ENCODE results near the gene CKS1B. TPM values are rescaled to one million over a fixed set of nuclear protein-coding genes. Genes with fewer than 3 reads are reported as not detected.

The CKS1B gene
- total RNA-seq, 3 donors from 2014 or later, result 26.8 to 52.4 (median 29.3) TPM

DNA sequence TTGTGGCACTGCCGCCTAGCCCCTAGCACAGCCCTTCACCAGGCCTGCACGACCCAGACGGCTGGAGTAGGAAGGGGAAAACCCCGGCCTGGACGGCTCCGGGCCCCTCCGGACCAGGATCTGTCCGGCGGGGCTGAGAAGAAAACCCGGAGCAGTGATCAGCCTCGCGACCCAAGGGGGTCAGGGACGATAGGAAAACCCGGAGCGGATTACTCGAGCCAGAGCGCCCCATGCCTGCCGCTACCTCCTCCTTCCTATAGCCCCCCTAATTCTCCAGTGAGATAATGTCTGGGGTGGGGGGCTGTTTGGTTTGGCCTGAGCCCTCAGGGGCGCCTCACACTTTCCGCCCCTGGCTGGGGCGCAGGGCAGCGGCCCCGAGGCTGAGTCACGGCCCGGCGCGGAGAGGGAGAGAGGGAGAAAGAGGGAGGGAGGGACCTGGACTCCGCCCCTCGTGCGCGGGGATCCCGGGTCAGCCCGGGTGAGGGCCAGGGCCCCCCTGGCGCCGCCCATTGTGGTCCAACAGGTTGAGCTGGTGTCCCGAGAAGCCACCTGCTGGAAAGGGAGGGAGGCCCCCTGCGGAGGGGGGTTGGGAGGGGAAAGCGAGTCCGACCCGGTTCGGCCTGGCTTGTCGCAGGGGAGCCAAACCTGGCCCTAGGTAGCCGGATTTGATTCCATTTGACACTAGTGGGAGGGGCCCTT is 26.4 kb downstream of the CKS1B start:
- Histone ChIP-seq H3K9me3 (no peaks in the 10 kb centered on the region), H3K4me1 (ENCODE audit: low read depth) (peaks cover 36% of the 10 kb centered on the region), H3K4me3 (peak overlapping the region; percentile 51), H3K36me3 (ENCODE audit: low read depth) (no peaks in the 10 kb centered on the region)
- ATAC-seq, result peak; percentile 67
- intact Hi-C loops (cut with DNase I, micrococcal nuclease), result no loop called here
- peak; percentile 96 to 98 (median 97) for DNase-seq
- TF ChIP-seq, protein P1, sequence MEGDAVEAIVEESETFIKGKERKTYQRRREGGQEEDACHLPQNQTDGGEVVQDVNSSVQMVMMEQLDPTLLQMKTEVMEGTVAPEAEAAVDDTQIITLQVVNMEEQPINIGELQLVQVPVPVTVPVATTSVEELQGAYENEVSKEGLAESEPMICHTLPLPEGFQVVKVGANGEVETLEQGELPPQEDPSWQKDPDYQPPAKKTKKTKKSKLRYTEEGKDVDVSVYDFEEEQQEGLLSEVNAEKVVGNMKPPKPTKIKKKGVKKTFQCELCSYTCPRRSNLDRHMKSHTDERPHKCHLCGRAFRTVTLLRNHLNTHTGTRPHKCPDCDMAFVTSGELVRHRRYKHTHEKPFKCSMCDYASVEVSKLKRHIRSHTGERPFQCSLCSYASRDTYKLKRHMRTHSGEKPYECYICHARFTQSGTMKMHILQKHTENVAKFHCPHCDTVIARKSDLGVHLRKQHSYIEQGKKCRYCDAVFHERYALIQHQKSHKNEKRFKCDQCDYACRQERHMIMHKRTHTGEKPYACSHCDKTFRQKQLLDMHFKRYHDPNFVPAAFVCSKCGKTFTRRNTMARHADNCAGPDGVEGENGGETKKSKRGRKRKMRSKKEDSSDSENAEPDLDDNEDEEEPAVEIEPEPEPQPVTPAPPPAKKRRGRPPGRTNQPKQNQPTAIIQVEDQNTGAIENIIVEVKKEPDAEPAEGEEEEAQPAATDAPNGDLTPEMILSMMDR (IDR thresholded peaks at IDR 0.05), result no peak

DNA sequence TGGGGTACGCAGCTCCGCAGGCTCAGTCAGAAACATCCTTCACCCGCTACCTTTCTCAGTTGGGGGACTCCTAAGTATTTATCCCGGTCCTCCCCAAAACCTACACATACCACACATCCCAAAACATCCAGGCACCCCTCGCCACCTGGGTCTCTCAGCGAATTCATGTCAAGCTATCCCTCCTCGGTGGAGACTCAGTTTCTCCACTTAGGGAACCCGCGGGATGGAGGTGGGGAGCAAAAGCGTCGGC is 26.9 kb downstream of the CKS1B start:
- peak overlapping the region; percentile 51 for H3K4me3 ChIP-seq
- ATAC-seq (no peak), DNase-seq (no peak)
- H3K9me3 ChIP-seq, result no peaks in the 10 kb centered on the region
- intact Hi-C loops (cut with DNase I, micrococcal nuclease), result no loop called here
- H3K4me1 ChIP-seq (ENCODE audit: low read depth), result peaks cover 41% of the 10 kb centered on the region
- TF ChIP-seq, protein P1 (IDR thresholded peaks at IDR 0.05), result no peak
- H3K36me3 ChIP-seq (ENCODE audit: low read depth), result no peaks in the 10 kb centered on the region

DNA sequence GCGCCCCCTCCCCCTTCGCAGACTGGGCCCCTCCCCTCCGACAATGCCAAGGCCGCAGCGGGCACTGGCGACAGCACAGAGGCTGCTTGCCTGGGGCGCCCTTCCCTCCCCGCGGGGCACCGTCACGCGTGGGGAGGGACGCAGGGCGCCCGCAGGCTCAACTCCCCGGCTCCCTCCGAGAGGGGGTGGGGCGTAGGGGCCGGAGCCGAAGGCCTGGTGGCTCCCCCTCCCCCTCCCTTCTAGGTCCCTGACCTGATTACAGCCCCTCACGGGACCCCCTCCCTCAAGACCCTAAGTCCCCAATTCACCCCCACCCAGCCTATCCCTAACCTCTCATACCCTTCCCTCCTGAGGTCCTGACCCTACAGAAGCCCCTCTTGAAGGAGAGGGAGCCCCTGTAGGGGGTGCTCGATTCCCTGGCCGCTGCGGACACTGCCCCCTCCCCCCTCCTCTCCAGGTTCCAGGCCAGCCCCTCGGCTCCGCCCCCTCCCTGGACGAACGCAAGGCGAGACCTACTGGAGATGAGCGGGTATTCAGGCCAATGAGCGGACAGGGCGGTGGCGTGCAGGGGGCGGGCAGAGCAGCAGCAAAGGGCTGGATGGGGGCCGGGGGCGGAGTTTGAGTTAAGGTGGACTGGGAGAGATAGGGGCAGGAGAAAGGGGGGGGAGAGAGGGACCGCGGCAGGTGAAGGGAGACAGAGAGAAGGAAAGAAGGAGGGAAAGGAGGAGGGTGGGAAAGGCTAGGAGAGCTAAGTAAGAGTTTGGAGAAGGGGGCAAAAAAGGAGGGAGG is 27.4 kb downstream of the CKS1B start:
- Histone ChIP-seq H3K4me3 (peak overlapping the region; percentile 51), H3K9me3 (no peaks in the 10 kb centered on the region), H3K36me3 (ENCODE audit: low read depth) (no peaks in the 10 kb centered on the region), H3K4me1 (ENCODE audit: low read depth) (peaks cover 46% of the 10 kb centered on the region)
- ATAC-seq (peak; percentile 75), DNase-seq (peak; percentile 100)
- intact Hi-C loops (cut with DNase I, micrococcal nuclease), result no loop called here
- TF ChIP-seq, protein P1 (IDR thresholded peaks at IDR 0.05), result peak; percentile 6

DNA sequence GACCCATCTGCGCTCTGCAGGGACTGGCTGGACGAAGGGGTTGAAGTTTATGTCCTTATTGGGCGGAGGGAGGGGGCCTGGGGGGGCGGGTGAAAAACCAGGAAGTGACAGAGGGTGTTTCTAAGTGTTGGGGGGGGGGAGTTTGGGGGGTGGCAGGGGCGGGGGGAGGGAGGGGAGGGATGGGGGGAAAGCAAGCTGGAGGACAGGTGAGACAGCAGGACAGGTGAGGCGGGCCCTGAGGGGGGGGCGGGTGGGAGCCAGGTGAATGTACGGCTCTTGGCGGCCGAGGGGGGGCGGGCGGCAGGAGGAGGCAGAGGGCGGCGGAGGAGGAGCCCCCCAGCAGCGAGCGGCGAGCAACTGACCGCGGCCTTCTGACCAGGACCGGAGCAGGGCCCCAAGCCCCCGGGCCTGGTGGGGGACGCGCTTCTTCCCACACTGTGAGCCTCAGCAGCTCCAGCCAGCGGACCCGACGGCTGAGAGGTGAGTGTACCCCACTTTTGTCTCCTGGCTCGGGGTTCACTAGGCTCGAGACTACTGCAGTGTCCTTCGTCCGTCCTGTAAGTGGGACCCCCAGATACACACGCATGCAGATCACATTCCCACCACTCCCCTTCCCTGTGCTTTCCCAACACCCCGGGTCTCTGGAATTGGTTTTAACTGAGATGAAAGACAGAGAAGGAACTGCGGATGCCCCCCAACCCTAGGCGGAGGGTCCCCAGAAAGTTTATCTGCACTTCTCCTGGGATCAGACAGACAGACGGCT is 28.2 kb downstream of the CKS1B start, which contains the start of gene ZBTB7B:
Gene ZBTB7B, plus strand, starts transcription at position 339 of the 763 bp plus-strand sequence. CDS start 11,859 bp downstream, outside the sequence.
- no peaks in the 10 kb centered on the region for H3K36me3 ChIP-seq (ENCODE audit: low read depth)
- H3K9me3 ChIP-seq, result no peaks in the 10 kb centered on the region
- DNase-seq, result peak; percentile 59 to 83 (median 78)
- peaks cover 54% of the 10 kb centered on the region for H3K4me1 ChIP-seq (ENCODE audit: low read depth)
- peak within 1 kb of the TSS; percentile 84 for H3K4me3 ChIP-seq
- intact Hi-C loops (cut with DNase I, micrococcal nuclease), result no loop called here
- TF ChIP-seq, protein P1 (IDR thresholded peaks at IDR 0.05), result no peak
- ATAC-seq, result peak; percentile 5

DNA sequence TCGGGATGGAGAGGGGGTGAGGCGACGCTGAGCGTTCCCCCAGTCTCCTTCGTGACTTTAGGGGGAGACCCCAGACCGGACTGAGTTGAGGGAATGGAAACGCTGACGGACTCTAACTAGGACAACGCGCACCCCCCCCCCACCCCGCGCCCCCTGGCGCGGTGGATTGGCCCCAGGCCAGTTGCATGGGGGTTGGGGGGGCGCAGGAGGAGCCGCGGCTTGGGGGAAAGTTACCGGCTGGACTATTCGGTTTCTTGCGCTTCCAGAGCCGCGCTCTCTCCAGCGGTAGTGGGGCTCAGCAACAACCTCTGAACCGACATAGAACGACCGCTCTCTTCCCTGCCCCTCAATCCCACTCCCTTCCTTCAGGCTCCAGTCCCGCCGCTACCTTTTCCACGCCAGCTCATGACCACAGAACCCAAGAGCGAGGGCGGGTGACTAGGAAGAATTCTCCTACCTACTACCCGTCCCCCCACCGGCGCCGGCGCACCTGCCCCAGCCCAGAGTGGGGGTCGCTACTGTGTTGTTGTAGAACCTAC is 28.8 kb downstream of the CKS1B start:
- no peak for ATAC-seq
- peak; percentile 55 to 75 (median 64) for DNase-seq
- intact Hi-C loops (cut with DNase I, micrococcal nuclease), result no loop called here
- Histone ChIP-seq H3K36me3 (ENCODE audit: low read depth) (no peaks in the 10 kb centered on the region), H3K4me1 (ENCODE audit: low read depth) (peaks cover 58% of the 10 kb centered on the region), H3K9me3 (no peaks in the 10 kb centered on the region), H3K4me3 (peak overlapping the region; percentile 84)
- TF ChIP-seq, protein P1 (IDR thresholded peaks at IDR 0.05), result no peak
